K562 (cell line): ENCODE data around the gene BCL2L15. TPM values are rescaled to one million over a fixed set of nuclear protein-coding genes. Genes with fewer than 3 reads are reported as not detected.
A peak's percentile ranks its signal among the peaks of the same experiment; 100 is the strongest.

Source experiments
- CHD1 ChIP-seq: fragments of 200-600 bp; sonication (generic); IDR thresholded peaks from one replicate; pipeline ENCODE4 v1.6.1; 2012; ENCODE audit warnings: mild to moderate bottlenecking, moderate library complexity, low read length, inconsistent platforms
- DMBX1 ChIP-seq: fragments of 250-450 bp; sonication (Bioruptor Pico); IDR thresholded peaks from 2 replicates; pipeline ENCODE4 v1.8.0; 2022; ENCODE audit warnings: inconsistent platforms, mild to moderate bottlenecking, moderate library complexity, borderline replicate concordance
- FOXP1 ChIP-seq: sonication (generic); formaldehyde crosslinking; IDR thresholded peaks from 2 replicates; pipeline ENCODE4 v1.8.0; 2022; ENCODE audit warnings: mild to moderate bottlenecking, missing genetic modification reagents
- HES1 ChIP-seq: fragments of 450-650 bp; IDR thresholded peaks from 2 replicates; pipeline ENCODE4 v1.6.1; 2016; ENCODE audit warnings: low read depth, mild to moderate bottlenecking, moderate library complexity
- HOXB6 ChIP-seq: fragments of 250-450 bp; sonication (Bioruptor Pico); IDR thresholded peaks from 2 replicates; pipeline ENCODE4 v1.5.1; 2022; ENCODE audit warnings: mild to moderate bottlenecking, borderline replicate concordance
- ILF3 ChIP-seq: fragments of 450-650 bp; IDR thresholded peaks from 2 replicates; pipeline ENCODE4 v1.6.1; 2018; ENCODE audit warnings: antibody characterized with exemption, mild to moderate bottlenecking, moderate library complexity, borderline replicate concordance
- NFYB ChIP-seq: IDR thresholded peaks from 2 replicates; pipeline ENCODE4 v1.6.1; 2011; ENCODE audit warnings: mild to moderate bottlenecking, moderate library complexity; ENCODE audit not compliant: insufficient read length; ENCODE audit errors: extremely low read depth
- NR0B1 ChIP-seq: fragments of 450-650 bp; IDR thresholded peaks from one replicate; pipeline ENCODE4 v1.6.1; 2018; ENCODE audit warnings: mild to moderate bottlenecking, moderate library complexity; ENCODE audit not compliant: partially characterized antibody
- RAD51 ChIP-seq: fragments of 450-650 bp; IDR thresholded peaks from 2 replicates; pipeline ENCODE4 v1.7.1; 2016; ENCODE audit warnings: low read depth, mild to moderate bottlenecking, borderline replicate concordance
- SFPQ ChIP-seq: fragments of 200-400 bp; formaldehyde crosslinking; IDR thresholded peaks from 2 replicates; pipeline ENCODE4 v1.6.1; 2017; ENCODE audit warnings: mild to moderate bottlenecking, low read depth, low read length, moderate library complexity
- SIN3B ChIP-seq: fragments of 450-650 bp; IDR thresholded peaks from 2 replicates; pipeline ENCODE4 v1.6.1; 2017; ENCODE audit warnings: low read depth, mild to moderate bottlenecking, moderate library complexity
- TAL1 ChIP-seq: fragments of 450-650 bp; IDR thresholded peaks from 2 replicates; pipeline ENCODE4 v1.6.1; 2016; ENCODE audit warnings: mild to moderate bottlenecking
- ZBTB26 ChIP-seq: fragments of 450-650 bp; formaldehyde crosslinking; IDR thresholded peaks from 2 replicates; pipeline ENCODE4 v1.4.0; 2022; ENCODE audit warnings: missing genetic modification characterization
- ZNF592 ChIP-seq: fragments of 450-650 bp; IDR thresholded peaks from 2 replicates; pipeline ENCODE4 v1.6.1; 2017; ENCODE audit warnings: antibody characterized with exemption, mild to moderate bottlenecking
- polyA plus RNA-seq, 8 experiments: library from polyadenylated mRNA; depleted of rRNA in 4 of 8; stranded (reverse) in 5 of 8; unstranded in 3 of 8; fragments of >200 nt; fragmentation: Nextera tagmentation in 2 of 8; fragmentation: Illumina TruSeq in 1 of 8; extraction: Ambion mirVana in 2 of 8; extraction: Trizol in 1 of 8; gene quantifications; 2 replicates each; pipeline versions ENCODE4 v1.2.1 to v1.2.3, GENCODE V29; 2011 to 2014; ENCODE audit warnings: inconsistent platforms in 1 of 8, missing spikeins in 1 of 8
- total RNA-seq, 7 experiments: library from RNA; depleted of rRNA in 6 of 7; stranded (reverse); fragments of >200 nt in 6 of 7; fragmentation: Illumina TruSeq in 2 of 7; extraction: Trizol in 2 of 7; gene quantifications; 2 replicates each; pipeline versions ENCODE4 v1.2.1 to v1.2.3, GENCODE V29; 2011 to 2021; ENCODE audit warnings: low replicate concordance in 1 of 7

The BCL2L15 gene
- total and polyA plus RNA-seq, 9 of the 15 experiments (the other 6 are each of a cell fraction or from before 2014, with no cell fraction given) = 0.06 to 0.42 (median 0.28) TPM; not detected in 1

GRCh38 chr1:113928941-113929749 is 41.8 kb upstream of the BCL2L15 start, which contains the start of gene HIPK1 (continued):
- no peak for TF ChIP-seq NFYB
- peak; percentile 60; the same call in 1 of the 2 replicates for TF ChIP-seq DMBX1 (CRISPR knock-in tag)
- no peak for TF ChIP-seq SFPQ
- no peak for TF ChIP-seq CHD1
- peak; percentile 82 for TF ChIP-seq SIN3B
- 0 out of 2 replicates have a peak, but pooled peaks have one; percentile 8 for TF ChIP-seq TAL1
- no peak for TF ChIP-seq ZNF592
- no peak for TF ChIP-seq RAD51
- no peak for TF ChIP-seq HES1
- TF ChIP-seq ILF3 = no peak
- TF ChIP-seq FOXP1 (CRISPR knock-in tag) = peak; percentile 95
- no peak for TF ChIP-seq HOXB6 (CRISPR knock-in tag)
- 0 out of 2 replicates have a peak, but pooled peaks have one; percentile 38 for TF ChIP-seq ZBTB26 (CRISPR knock-in tag)
- TF ChIP-seq NR0B1 = no peak
